ENCODE data around the gene ACAA2. TPM values are rescaled to one million over a fixed set of nuclear protein-coding genes. Genes with fewer than 3 reads are reported as not detected.

Gene ACAA2
- total and polyA plus RNA-seq, 8 donors: 20.3 to 53.0 (median 32.5) TPM

GRCh38 chr18:49819071-49819662 lies 5.8 kb upstream of the ACAA2 start:
- FAIRE-seq (no peak), DNase-seq (no peak), ATAC-seq (no peak)
- intact Hi-C loops (cut with DNase I): no loop called here
- H3K4me1 ChIP-seq: peaks cover 0 to 2% (median 0%) of the 10 kb centered on the region in 3 donors
- H3K27me3 ChIP-seq: no peaks in the 10 kb centered on the region
- H3K27ac ChIP-seq: no peak overlapping the region
- 84% methylated on average over 5 of the region's 5 CpGs for WGBS, 2 donors
- TF ChIP-seq CTCF (IDR thresholded peaks at IDR 0.05): no peak
- no peaks in the 10 kb centered on the region for H3K9me3 ChIP-seq
- no peaks in the 10 kb centered on the region for H3K36me3 ChIP-seq
- no peak overlapping the region for H3K4me3 ChIP-seq

GRCh38 chr18:49817947-49818346 lies 4.6 kb upstream of the ACAA2 start:
- FAIRE-seq (no peak), ATAC-seq (no peak), DNase-seq (no peak)
- Histone ChIP-seq H3K36me3 (no peaks in the 10 kb centered on the region), H3K4me1 (peaks cover 0 to 2% (median 0%) of the 10 kb centered on the region in 3 donors), H3K27me3 (no peaks in the 10 kb centered on the region), H3K27ac (no peak overlapping the region), H3K4me3 (no peak overlapping the region), H3K9me3 (no peaks in the 10 kb centered on the region)
- TF ChIP-seq CTCF (IDR thresholded peaks at IDR 0.05): no peak
- WGBS, 2 donors: 93 to 95% methylated on average over 5 of the region's 5 CpGs
- intact Hi-C loops (cut with DNase I): no loop called here

GRCh38 chr18:49815927-49816326 lies 2.6 kb upstream of the ACAA2 start:
- no peak for FAIRE-seq
- DNase-seq: no peak
- no peak for TF ChIP-seq CTCF (IDR thresholded peaks at IDR 0.05)
- Histone ChIP-seq H3K27ac (no peak overlapping the region), H3K27me3 (no peaks in the 10 kb centered on the region), H3K4me3 (no peak overlapping the region), H3K4me1 (peaks cover 0 to 14% (median 0%) of the 10 kb centered on the region in 3 donors), H3K9me3 (no peaks in the 10 kb centered on the region), H3K36me3 (no peaks in the 10 kb centered on the region)
- ATAC-seq: no peak
- intact Hi-C loops (cut with DNase I): no loop called here
- WGBS, 2 donors: 93 to 96% methylated on average over 4 of the region's 4 CpGs

GRCh38 chr18:49814147-49814499 lies 790 bp upstream of the ACAA2 start:
- Histone ChIP-seq H3K4me3 (peak overlapping the region; percentile 78 to 83 (median 80)), H3K27ac (peak overlapping the region; percentile 93 to 99 (median 97)), H3K27me3 (no peaks in the 10 kb centered on the region), H3K36me3 (no peaks in the 10 kb centered on the region), H3K9me3 (no peaks in the 10 kb centered on the region), H3K4me1 (peaks cover 0 to 14% (median 0%) of the 10 kb centered on the region in 3 donors)
- FAIRE-seq (no peak), DNase-seq (peak in 3 of 6 donors; percentile 51 to 84 (median 56)), ATAC-seq (peak; percentile 38 to 69 (median 58))
- intact Hi-C loops (cut with DNase I): no loop called here
- WGBS, 2 donors: 0 to 1% methylated on average over 24 of the region's 24 CpGs
- no peak for TF ChIP-seq CTCF (IDR thresholded peaks at IDR 0.05)

- Histone ChIP-seq H3K9me3 (no peaks in the 10 kb centered on the region), H3K4me3 (peak overlapping the region; percentile 78 to 83 (median 80)), H3K36me3 (no peaks in the 10 kb centered on the region), H3K27me3 (no peaks in the 10 kb centered on the region), H3K4me1 (peaks cover 0 to 14% (median 0%) of the 10 kb centered on the region in 3 donors), H3K27ac (peak overlapping the region; percentile 93 to 99 (median 97))
- DNase-seq: peak in 5 of 6 donors; percentile 30 to 71 (median 43)
- TF ChIP-seq CTCF (IDR thresholded peaks at IDR 0.05): no peak
- ATAC-seq: peak; percentile 27 to 64 (median 52)
- intact Hi-C loops (cut with DNase I): no loop called here
- 0 to 1% methylated on average over 17 of the region's 17 CpGs for WGBS, 2 donors
- FAIRE-seq: no peak
These were observed 339 bp downstream of the ACAA2 start for GRCh38 chr18:49813069-49813318.

All from pancreas (tissue), 10 donors.